Psoas muscle (tissue), 8 donors: ENCODE measurements around the gene ATP9A. TPM values are rescaled to one million over a fixed set of nuclear protein-coding genes. Genes with fewer than 3 reads are reported as not detected.

ENCODE experiments used
- ATAC-seq, 4 donors: fragments of 200-7000 bp; cut with Tn5 transposase; one replicate each; pipeline ENCODE4 v1.9.1; 2020; ENCODE audit warnings: moderate library complexity in 3 of 4, mild to moderate bottlenecking in 2 of 4
- DNase-seq, 2 donors: peaks; one replicate each; pipeline ENCODE4 v3.0.0-alpha.2; 2020
- H3K27ac ChIP-seq: fragments of 200-600 bp; one replicate; pipeline ENCODE4 v1.8.0; 2022
- H3K27me3 ChIP-seq, 3 donors: fragments of 200-600 bp in 1 of 3; one replicate each; pipeline versions ENCODE4 v1.6.1 to v1.8.0; 2013 to 2022; ENCODE audit warnings: low read length in 2 of 3, mild to moderate bottlenecking in 2 of 3, moderate library complexity in 1 of 3; ENCODE audit not compliant: insufficient read depth in 3 of 3
- H3K36me3 ChIP-seq, 2 donors: fragments of 200-600 bp in 1 of 2; one replicate each; pipeline versions ENCODE4 v1.6.1 to v1.8.0; 2013 to 2022; ENCODE audit warnings: low read depth in 1 of 2, mild to moderate bottlenecking in 1 of 2, moderate library complexity in 1 of 2; ENCODE audit not compliant: insufficient read depth in 1 of 2
- H3K4me1 ChIP-seq: fragments of 200-600 bp; one replicate; pipeline ENCODE4 v1.8.0; 2022
- H3K4me3 ChIP-seq: fragments of 200-600 bp; one replicate; pipeline ENCODE4 v1.8.0; 2022; ENCODE audit warnings: mild to moderate bottlenecking
- H3K9me3 ChIP-seq: fragments of 200-600 bp; one replicate; pipeline ENCODE4 v1.8.0; 2022
- CTCF ChIP-seq: fragments of 200-600 bp; IDR thresholded peaks from one replicate; pipeline ENCODE4 v1.8.0; 2022; ENCODE audit warnings: antibody characterized with exemption
- WGBS, 3 donors: extraction: QIAGEN DNeasy Blood & Tissue Kit; methylation state at CpG; one replicate each; pipeline versions ENCODE4 v1.1.6 to v1.1.7; 2013; 5-methylcytosine and 5-hydroxymethylcytosine counted together
- intact Hi-C, 2 donors: fragments of 100-400 bp; cut with DNase I; formaldehyde crosslinking; loops; one replicate each; pipeline versions ENCODE4 v1.11.0 to v1.14.2; 2022
- polyA plus RNA-seq, 3 donors: library from polyadenylated mRNA; stranded (reverse); fragments of 200-250 nt; gene quantifications; one replicate each; pipeline ENCODE4 v1.2.3, GENCODE V29; 2013
- total RNA-seq, 4 donors: library from RNA; stranded (reverse); fragmentation: NEBNext Ultra II Directional in 2 of 4; extraction: Animal tissue kit (Norgen Biotek cat#: 25700) in 2 of 4; gene quantifications; one replicate each; pipeline versions ENCODE4 v1.2.1 to v1.2.4, GENCODE V29; 2021 to 2023
- donor health status: healthy with polysubstance abuse.
- donor health status: DM: no; HTN: no; CAD: no; lungs with moderate emphysema.
- donor health status: Bipolar disorder and iron deficiency.
- donor health status: healthy.
- donor health status: DM: yes; HTN: yes; CAD: no.
- donor health status: DM: no; HTN: no; CAD: no.
- donor health status: DM: no; HTN: no; CAD: no.
- donor health status: DM: yes; HTN: yes; CAD: no.

The ATP9A gene
- total and polyA plus RNA-seq, 7 donors, result 1.8 to 42.3 (median 17.2) TPM

GRCh38 chr20:51639206-51639832 lies 128.9 kb downstream of the ATP9A start:
- TF ChIP-seq CTCF, result peak; percentile 77
- H3K27me3 ChIP-seq, result peaks cover 0 to 2% (median 0%) of the 10 kb centered on the region in 3 donors
- WGBS, 3 donors, result 31 to 41% (median 41%) methylated on average over 12 of the region's 12 CpGs
- H3K27ac ChIP-seq, result no peak overlapping the region
- no peaks in the 10 kb centered on the region for H3K9me3 ChIP-seq
- no peak overlapping the region for H3K4me3 ChIP-seq
- peak; percentile 63 to 66 for DNase-seq
- intact Hi-C loops, result no loop called here
- ATAC-seq, result peak; percentile 63 to 78 (median 69)
- no peaks in the 10 kb centered on the region for H3K36me3 ChIP-seq
- H3K4me1 ChIP-seq, result no peaks in the 10 kb centered on the region

- TF ChIP-seq CTCF, result no peak
- Histone ChIP-seq H3K36me3 (no peaks in the 10 kb centered on the region), H3K4me1 (no peaks in the 10 kb centered on the region), H3K4me3 (no peak overlapping the region), H3K27ac (no peak overlapping the region), H3K9me3 (no peaks in the 10 kb centered on the region), H3K27me3 (no peaks in the 10 kb centered on the region)
- WGBS, 3 donors, result 86 to 90% (median 89%) methylated on average over 8 of the region's 8 CpGs
- ATAC-seq (no peak), DNase-seq (no peak)
- intact Hi-C loops, result no loop called here
These were observed 130.9 kb downstream of the ATP9A start for GRCh38 chr20:51637241-51637640.

- DNase-seq, result no peak
- no peaks in the 10 kb centered on the region for H3K36me3 ChIP-seq
These were observed 132.1 kb downstream of the ATP9A start for GRCh38 chr20:51636123-51636522.

GRCh38 chr20:51635680-51636079 lies 132.5 kb downstream of the ATP9A start:
- DNase-seq, result no peak
- Histone ChIP-seq H3K4me3 (no peak overlapping the region), H3K27ac (no peak overlapping the region), H3K27me3 (no peaks in the 10 kb centered on the region), H3K4me1 (no peaks in the 10 kb centered on the region), H3K36me3 (no peaks in the 10 kb centered on the region), H3K9me3 (no peaks in the 10 kb centered on the region)
- no peak for ATAC-seq
- WGBS, 3 donors, result 94 to 100% (median 100%) methylated on average over 2 of the region's 2 CpGs
- intact Hi-C loops, result no loop called here
- TF ChIP-seq CTCF, result no peak

More at GRCh38 chr20:51636123-51636522, 132.1 kb downstream of the ATP9A start:
- Histone ChIP-seq H3K9me3 (no peaks in the 10 kb centered on the region), H3K4me1 (no peaks in the 10 kb centered on the region), H3K27ac (no peak overlapping the region), H3K4me3 (no peak overlapping the region), H3K27me3 (no peaks in the 10 kb centered on the region)
- no peak for ATAC-seq
- intact Hi-C loops, result no loop called here
- 88 to 94% (median 90%) methylated on average over 8 of the region's 8 CpGs for WGBS, 3 donors
- TF ChIP-seq CTCF, result no peak

- intact Hi-C loops, result no loop called here
- no peak overlapping the region for H3K4me3 ChIP-seq
- H3K27ac ChIP-seq, result no peak overlapping the region
- DNase-seq, result no peak
- H3K9me3 ChIP-seq, result no peaks in the 10 kb centered on the region
- no peaks in the 10 kb centered on the region for H3K36me3 ChIP-seq
- no peak for TF ChIP-seq CTCF
- ATAC-seq, result no peak
- 85 to 91% (median 91%) methylated on average over 5 of the region's 5 CpGs for WGBS, 3 donors
- H3K4me1 ChIP-seq, result peaks cover 5% of the 10 kb centered on the region
- H3K27me3 ChIP-seq, result no peaks in the 10 kb centered on the region
These were observed 133.3 kb downstream of the ATP9A start for GRCh38 chr20:51634877-51635276.
